Brain pericyte (primary cell): ENCODE results near the gene SH3RF3.
A peak's percentile ranks its signal among the peaks of the same experiment; 100 is the strongest.

Experiments used
- DNase-seq: peaks from one replicate; pipeline ENCODE4 v3.0.0-alpha.2; 2012; ENCODE audit warnings: low read depth, low spot score

SH3RF3 gene

DNA sequence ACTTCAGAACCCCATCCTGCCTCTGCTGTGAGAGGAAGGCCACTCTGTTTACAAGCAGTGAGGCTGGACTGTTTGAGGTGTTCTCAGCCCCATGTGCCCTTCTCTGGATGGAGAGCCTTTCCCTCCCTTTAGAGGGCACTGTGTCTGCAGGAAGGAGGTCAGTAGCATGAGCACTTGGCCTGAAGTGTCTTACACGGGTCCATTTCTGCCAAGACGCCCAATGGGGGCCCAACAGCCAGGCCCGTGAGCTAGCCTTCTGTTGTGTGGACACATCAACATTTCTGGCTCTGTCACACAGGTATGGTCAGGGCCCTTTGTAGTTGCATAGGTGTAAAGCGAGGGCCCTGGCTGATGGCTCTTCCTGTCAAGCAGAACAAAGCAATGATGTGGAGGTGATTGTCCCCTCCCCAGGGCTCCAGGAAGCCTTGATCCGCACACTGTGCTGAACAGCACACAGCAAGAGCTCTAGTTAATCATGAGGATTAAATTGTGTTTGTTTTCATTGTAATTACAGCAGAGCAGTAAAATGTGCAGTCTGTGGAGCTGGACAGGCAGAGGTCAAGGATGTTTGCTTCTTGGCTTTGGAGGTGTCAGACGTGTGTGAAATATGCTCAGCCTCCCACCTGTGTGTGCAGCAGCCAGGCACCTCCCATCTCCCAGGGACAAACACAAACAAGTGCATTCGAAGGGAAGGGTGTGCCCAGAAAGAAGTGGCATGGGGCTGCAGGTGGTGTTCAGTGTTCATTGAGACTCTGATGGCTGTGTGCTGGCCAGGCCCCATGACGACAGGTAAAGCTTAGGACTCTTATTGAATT lies 132.1 kb downstream of the SH3RF3 start:
- DNase-seq: no peak

DNA sequence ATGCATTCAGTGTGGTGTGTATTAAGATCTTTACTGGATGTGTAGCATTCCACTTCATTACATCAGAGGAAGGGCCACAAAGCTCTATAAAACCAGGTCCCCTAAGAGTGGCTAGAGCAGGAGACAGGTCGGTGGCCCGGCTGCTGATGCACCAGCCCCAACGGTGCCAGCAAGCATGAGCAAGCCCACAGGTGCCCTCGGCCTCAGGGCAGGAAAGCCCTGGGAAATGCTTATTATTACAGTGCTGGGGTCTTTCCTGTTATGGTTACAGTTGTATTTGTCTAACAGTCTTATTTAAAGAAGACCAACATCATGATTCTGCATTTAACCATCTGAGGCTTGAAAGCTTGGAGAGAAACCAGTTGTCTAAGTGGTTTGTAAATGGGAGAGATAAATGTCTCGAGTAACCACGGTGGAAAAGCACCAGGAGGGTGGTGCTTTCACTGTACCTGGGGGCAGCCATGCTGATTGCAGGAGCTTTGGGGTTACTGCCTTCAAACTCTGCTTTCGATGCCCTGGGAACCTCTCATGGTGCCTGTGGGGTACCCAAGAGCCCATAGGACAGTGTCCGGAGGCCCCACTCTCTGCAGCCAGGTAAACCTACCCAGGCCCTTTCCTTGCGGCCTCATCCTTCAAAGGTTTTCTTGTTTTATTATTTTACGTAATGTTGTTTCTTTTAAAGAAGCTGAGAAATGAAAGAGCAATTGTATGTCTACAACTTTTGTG lies 133.1 kb downstream of the SH3RF3 start:
- no peak for DNase-seq

DNA sequence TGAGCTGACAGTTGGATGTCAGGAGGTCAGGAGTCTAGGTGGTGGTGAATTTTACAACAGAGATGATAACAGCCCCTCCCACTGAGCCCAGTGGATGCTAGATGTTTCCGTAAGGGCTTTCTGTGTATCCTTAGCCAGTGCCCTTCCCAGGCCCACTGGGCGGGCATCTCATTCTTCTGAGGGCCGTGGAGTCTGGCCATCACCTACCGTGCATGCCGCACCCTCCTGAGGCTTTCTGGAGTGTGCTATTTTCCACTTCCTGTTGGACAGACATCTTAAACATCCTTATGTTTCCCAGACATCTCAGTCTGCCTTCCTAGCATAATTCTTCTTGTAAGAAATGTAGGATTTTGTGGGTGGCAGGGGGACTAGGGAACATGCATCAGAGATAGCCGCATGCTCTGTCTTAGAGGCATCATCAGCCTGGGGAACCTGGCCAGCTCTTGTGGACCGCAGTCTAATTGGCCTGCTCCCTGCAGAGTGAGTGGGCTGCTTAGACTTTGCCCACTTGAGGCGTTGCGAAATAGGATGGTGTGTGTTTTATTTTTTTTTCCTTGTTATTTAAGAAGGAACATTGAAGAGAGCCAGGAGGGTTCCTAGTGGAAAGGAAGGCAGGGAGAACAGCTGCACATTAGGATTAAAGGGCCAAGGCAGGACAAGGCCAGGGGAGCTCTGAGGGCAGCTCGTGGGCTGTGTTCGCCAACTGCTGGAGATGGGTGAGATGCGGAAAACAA lies 135.8 kb downstream of the SH3RF3 start:
- peak; percentile 84 for DNase-seq

DNA sequence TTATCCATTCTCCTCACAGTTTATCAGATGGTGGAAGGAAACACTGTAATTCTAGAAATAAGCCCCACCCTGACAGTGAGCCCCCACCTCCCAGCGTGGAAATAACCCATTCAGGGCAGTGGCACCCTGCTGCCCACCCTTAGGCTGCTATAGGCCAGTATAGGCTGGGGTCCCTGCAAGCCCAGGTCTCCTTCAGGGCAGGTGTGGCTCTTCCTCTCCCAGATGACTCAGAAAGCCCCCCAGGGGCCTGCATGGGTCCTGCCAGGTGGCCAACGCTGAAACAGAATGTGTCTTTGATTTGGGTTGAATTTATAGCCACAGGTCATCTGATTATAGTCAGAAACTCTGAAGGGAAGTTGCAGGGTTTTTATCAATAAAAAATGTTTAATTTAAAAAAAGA lies 136.4 kb downstream of the SH3RF3 start:
- no peak for DNase-seq

DNA sequence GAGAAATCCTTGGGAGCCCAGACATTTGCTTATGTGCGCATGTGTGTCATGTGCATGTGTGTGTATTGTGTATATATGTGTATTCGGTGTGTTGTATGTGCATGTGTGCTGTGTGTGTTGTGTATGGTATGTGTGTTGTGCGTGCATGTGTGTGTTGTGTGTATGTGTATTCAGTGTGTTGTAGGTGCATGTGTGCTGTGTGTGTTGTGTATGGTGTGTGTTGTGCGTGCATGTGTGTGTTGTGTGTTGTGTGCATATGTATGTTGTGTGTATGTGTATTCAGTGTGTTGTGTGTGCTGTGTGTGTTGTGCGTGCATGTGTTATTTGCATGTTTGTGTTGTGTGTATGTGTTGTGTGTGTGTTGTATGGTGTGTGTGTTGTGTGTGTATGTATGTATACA lies 136.9 kb downstream of the SH3RF3 start:
- DNase-seq: no peak

DNA sequence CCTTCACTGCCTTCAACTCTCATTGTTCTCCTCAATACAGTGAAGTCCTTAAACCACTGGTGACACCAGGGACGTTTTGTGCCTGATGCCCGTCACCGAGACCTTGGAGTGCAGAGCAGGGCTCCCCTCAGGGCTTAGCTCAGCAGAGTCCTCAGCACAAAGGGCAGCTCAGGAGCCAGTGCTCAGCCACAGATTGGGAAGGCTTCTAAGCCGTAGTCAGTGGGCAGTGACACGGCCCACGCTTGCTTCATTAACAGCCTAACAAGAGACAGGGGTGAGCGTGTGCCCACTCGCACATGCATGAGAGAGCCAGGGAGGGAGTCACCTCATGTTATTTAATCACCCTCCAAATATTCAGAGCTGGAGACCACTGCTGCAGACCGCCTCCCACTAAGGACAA lies 137.5 kb downstream of the SH3RF3 start:
- DNase-seq: no peak

DNA sequence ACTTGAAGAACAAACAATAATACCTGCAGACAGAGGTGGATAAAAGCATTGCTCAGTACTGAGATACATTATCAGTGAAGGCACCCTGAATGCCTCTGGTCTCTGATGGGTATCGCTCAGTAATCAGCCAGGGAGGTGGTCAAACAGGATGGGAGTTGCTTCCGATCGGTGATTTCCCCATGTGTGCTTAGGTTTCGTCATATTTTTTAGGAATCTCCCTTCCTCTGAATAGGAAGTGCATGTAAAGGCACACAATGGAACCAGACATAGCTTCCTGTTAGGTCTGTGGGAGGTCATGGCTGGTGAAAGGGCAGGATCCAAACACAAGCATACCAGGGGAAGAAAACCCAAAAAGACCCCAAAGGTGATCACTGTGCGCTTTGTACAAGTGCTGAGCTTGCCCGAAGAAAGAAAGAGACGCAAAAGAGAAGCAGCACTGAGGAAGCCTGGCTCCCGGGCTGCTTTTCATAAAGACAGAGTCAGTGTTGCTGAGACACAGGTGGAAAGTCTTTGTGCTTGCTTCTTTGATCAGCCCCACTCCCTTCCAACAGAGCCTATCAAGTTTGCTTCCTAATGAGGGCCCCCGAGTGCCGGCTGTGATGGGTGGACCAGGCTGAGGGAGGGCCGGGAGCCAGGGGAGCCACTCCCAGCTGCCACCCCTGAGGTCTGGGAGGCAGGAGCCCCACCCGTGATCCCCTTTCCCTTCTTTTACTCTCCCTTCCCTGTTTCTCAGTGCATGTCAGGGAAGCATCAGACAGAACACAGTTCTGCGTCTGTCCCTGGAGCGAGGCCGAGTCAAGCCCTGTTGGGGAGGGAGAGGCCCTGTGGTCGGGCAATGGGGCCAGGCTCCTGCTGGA lies 138.2 kb downstream of the SH3RF3 start:
- no peak for DNase-seq

DNA sequence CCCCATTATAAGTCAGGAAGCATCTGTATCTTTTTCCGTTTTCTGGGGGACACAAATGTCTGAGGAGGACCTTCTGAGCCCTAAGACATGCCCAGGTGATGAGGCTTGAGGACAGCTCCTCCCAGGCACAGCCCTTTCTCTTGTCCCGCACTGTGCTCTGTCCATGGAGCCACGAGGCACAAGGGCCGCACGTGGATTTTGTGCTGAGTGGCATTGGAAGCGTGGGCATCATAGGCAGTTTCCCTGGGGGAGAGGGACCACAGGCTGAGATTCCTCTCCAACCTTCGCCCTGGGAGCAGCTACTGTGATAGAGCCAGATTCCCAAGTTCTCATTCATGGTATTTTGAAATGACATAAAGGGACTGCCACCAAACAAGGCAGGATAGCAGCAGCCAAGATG lies 139.9 kb downstream of the SH3RF3 start:
- no peak for DNase-seq

DNA sequence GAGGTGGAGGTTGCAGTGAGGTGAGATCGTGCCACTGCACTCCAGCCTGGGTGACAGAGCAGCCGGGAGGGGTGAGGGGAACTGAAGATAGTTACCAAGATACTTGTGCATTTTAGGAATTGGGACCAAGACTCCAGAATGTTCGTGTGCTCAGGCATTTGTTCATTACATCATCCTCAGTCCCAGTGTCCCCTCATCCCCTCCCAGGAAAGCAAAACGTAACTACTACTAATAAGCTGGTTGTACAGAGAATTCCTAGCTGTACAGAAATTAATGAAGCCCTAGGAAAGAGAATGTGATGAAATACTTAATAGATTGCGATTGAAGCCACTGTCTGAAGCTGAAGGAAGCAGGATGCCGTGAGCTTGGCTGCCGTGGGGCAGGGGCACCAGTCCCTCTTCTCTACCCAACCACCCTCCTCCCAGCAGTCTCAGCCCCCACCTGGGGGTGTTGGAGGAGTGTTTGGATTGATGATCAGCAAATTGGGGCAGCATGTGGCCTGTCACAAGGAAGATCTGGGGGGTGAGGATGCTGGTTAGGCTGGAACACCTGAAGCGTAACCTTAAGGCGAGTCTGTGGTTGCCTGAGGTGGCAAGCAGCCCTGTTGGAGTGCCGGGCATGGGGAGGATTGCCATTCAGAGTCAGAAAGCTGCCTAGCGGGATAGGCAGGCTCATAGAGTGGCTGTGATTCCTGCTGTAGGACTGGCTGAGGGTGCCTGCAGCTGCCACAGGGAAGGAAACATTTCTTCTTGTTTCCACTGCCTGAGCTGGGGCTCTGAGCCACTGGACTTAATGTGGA lies 140.9 kb downstream of the SH3RF3 start:
- no peak for DNase-seq

DNA sequence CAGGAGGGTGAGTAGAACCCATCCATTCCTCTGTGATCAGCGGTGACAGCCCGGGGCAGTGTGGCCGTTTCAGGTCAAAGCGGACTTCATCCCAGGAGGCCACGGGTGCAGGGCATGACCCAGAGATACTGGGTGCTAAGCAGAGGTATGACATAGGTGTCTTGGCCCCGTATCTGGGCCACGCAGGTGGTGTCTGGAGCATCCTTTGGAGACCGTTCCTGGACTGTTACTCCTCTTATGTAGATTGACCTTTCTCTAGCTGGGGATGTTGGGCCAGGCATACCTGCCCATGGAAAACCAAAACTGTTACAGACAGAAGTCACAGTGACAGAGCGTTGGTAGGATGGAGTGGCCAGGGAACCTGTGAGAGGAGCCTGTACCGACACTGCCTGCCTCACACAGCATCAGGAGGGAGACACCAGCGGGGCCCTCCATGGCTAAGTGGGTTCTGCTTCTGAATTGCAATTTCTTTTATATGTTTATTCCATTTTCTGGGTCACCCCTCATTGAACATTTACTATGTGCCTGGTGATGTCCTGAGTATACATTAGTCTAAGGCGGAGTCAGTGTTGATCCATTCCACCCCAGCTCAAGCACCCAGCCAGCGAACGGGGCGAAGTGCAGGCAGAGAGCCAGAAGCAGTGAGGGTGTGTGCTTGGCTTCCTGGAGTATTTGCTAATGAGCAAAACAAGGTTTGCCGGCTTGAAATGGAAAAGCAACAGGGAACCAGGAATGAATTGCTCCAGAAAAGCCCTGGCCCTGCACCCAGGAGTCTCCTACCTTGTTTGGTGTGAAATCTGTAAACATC lies 141.7 kb downstream of the SH3RF3 start:
- DNase-seq: no peak

DNA sequence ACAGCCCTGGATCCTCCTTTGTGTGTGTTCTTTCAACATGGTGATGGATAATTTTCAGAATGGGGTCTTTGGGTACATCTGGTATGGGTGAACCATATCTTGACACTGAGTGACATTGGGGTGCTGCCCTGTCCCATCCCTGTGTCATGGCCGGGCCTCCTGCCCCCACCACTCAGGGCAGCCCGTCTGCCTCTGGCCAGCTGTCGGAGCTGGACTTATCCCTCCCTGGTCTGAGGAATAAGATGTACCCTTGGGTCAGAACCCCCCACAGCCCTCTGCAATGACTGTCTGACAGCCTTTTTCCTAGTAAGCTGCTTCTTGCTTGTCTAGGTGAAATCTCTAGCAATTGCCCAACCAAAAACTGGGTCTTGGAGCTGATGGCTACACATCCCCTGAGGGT lies 142.9 kb downstream of the SH3RF3 start:
- no peak for DNase-seq

DNA sequence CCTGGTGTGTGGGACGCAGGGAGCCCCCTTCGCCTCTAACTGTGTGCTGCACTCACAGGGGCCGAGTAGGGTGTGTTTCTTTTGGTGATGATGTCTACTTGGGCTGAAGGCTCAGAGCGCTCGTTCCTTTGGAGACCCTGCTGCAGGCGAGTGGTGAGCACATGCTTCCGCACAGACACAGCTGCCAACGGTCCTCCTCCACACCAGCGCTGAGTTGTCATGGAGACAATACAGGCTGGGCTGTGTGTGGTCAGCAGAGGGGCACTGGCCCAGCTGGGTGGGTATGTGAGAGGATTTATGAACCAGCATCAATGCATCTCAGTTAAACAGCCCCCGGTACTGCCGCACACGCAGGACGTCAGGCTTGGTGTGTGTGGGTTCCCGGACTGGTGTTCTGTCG lies 143.5 kb downstream of the SH3RF3 start:
- DNase-seq: no peak

DNA sequence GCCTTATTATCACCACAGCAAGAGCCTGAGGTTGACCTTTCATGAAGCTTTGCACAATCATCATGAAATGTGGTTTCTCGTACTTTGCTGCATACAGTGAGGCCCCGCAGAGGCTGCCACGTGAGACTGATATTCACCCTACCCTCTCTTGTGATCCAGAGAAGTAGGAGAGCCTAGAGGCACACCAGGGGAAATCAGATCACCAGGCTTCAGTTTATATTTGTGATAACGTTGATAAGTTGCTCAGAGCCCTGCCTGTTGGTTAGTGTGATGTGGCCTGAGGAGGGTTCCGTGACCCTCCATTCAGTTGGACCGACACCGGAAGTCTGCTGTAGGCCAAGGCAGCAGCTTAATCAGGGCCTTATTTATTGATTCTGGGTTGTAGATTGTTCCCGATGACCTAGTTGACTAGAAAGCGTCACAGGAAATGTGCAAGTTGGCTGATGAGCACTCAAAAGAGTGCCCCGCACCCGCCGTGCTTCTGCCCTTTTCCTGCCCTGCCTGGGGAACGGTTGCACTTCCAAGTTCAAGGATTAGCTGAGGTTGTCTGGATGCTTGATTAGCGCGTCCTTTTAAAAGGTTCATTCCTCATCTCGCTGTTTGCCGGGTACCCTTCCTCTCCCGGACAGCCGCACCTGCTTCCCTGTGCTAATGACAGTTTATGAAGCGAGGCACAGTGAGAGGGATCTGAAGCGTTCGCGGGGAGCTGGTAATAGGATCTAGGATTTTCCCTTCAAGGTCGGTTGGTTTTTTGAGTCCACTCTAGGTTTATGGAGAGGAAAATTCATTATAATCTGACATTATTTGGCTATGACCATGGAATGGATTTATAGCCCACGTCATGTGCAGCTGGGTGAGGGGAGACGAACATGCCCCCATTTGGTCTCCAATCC lies 146.4 kb downstream of the SH3RF3 start:
- no peak for DNase-seq

DNA sequence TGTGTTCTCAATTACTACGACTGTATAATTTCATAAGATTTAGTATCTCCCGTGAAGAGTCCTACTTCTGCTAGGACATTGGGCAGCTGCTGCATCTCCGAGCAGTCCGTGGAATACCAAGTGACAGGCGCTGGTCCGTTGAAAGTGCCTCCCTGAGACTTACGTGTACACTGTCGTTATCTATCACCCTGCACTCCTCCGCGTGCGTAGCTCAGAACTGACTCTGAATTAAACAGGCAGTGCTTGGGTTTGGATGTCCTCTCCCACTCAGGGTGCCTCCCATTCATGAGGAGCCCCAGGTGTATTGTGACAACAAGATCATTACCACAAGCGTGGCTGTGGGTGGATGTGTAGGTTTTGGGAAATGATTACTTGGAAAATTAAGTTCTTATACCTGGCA lies 148.4 kb downstream of the SH3RF3 start:
- no peak for DNase-seq

DNA sequence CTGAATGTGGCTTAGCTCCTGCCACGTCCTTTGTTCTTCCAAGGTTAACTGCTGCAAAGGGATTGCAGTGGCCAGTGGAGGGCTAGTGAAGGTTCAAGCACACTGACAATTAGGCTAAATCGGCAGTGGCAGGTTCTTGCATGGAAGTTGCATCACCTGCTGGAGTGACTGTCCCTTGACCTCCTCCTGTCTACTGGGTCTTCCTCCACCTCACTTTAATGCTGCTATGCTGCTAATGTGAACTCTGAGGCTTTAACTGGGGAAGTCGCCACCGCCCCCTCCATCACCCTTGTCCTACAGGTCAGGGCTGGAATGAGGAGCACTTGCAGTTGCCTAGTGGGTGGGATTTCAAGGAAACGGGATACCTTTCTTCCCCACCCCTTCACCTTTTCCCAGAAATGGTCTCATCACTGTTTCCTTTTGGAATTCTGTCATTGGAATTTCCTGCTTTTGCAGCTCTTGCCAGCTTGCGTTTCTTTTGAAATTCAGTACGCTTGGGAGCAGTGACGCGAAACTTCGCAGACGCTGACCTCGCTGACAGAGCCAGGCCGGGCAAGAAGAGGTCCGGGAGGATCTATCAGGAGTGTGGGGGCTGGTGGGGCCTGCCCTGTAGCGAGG lies 150.3 kb downstream of the SH3RF3 start:
- DNase-seq: no peak

DNA sequence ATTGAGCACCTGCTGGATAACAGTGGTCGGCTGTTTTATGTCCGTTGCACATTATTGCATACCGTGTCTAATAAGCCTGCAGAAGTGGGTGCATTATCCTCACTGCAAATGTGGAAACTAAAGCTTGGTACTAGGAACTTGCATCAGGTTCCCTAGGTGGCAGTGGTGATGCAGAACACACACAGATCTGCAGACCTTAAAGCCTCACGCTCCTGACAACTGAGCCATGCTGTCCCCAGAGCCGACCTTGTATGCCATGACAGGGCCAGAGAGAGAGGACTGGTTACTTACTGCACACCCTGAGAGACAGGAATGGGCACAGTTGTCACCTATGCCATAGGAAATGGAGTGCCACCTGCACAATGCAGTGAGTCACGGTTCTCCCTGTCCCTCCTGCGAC lies 151.8 kb downstream of the SH3RF3 start:
- no peak for DNase-seq

DNA sequence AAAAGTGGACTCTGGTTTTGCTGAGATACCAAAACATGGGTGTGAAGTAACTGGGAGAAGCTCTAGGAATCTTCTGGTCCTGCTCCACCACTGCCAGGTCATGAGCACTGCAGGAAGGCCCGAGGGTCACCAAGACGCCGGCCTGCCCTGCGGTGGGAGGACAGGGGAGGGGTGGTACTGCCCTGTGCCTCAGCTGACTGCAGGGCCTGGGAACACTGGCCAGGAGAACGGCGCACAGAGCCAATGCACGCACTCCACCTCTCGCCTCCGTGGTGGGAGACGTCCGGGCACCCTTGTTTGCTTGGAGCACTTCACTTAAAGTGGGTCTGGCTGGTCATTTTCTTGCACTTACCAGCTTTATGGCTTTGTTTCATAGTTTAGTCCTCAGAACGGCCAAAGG lies 153.4 kb downstream of the SH3RF3 start:
- DNase-seq: no peak

DNA sequence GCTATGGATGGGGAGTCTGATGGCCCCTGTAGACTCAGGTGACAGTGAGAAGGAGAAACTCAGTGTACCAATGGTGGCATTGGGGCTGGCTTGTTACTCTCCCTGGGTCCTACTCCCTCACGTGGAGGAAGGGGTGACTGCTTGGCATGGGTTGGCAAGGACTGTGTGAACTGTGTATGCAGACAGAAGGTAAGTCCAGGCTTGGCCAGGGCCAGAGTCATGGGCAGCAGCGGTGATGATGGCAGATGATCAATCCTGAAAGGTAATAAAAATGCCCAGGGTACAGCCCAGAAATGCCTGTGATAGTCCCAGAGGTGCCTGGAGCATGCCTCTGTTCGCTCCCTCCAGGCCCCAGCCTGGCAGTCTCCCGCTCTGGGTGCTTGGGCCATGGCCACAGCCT lies 153.9 kb downstream of the SH3RF3 start:
- DNase-seq: no peak

DNA sequence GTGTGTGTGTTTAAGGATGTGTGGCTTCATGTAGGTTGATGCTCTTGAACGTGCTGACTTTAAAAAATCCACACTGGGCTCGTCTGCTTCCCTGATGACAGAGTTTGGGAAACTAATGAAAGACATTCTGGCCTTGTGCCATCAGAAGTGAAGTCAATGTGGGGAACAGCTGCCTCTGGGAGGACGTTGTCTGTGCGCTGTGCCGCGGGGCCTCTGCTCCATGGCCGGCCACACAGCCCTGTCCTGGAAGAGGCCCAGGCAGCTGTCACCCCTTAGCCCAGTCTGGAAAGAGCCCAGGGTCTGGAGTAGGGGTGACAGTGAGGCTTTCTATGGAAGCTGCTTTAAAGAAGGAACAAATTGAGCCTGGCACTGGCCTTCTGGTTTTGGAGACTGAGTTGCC lies 155.8 kb downstream of the SH3RF3 start:
- no peak for DNase-seq
